GM12892 (cell line): ENCODE results near the gene HYCC1.

Source experiments
- POLR2A ChIP-seq: IDR thresholded peaks from 2 replicates; pipeline ENCODE4 v1.6.1; 2011; ENCODE audit warnings: low read depth, low read length, control low read depth
- TAF1 ChIP-seq: IDR thresholded peaks from 2 replicates; pipeline ENCODE4 v1.6.1; 2011; ENCODE audit warnings: low read depth, mild to moderate bottlenecking, control low read depth, low read length, borderline replicate concordance

GRCh38 chr7:23021596-23021995, 7.7 kb upstream of the HYCC1 start:
- no peak for TF ChIP-seq POLR2A
- TF ChIP-seq TAF1: no peak
